Endothelial cell (in vitro differentiated cells): ENCODE results near the gene STAG1. TPM values are rescaled to one million over a fixed set of nuclear protein-coding genes. Genes with fewer than 3 reads are reported as not detected.

Experiments used
- DNase-seq: peaks from one replicate; pipeline ENCODE4 v3.0.0; 2021; ENCODE audit warnings: low spot score
- H3K27ac Mint-ChIP-seq: one replicate; pipeline ENCODE4 v1.8.0; 2021; ENCODE audit warnings: mixed read lengths, inconsistent platforms; ENCODE audit not compliant: unreplicated experiment
- H3K27me3 Mint-ChIP-seq: one replicate; pipeline ENCODE4 v1.8.0; 2021; ENCODE audit warnings: mild to moderate bottlenecking, moderate library complexity, mixed read lengths, inconsistent platforms; ENCODE audit not compliant: unreplicated experiment
- H3K36me3 Mint-ChIP-seq: one replicate; pipeline ENCODE4 v1.8.0; 2021; ENCODE audit warnings: mild to moderate bottlenecking, low read depth, mixed read lengths, inconsistent platforms; ENCODE audit not compliant: unreplicated experiment
- H3K4me1 Mint-ChIP-seq: one replicate; pipeline ENCODE4 v1.8.0; 2021; ENCODE audit warnings: mild to moderate bottlenecking, mixed read lengths, inconsistent platforms; ENCODE audit not compliant: unreplicated experiment
- H3K4me3 Mint-ChIP-seq: one replicate; pipeline ENCODE4 v1.8.0; 2021; ENCODE audit warnings: mild to moderate bottlenecking, mixed read lengths, inconsistent platforms; ENCODE audit not compliant: unreplicated experiment
- H3K9me3 Mint-ChIP-seq: one replicate; pipeline ENCODE4 v1.8.0; 2021; ENCODE audit warnings: mixed read lengths, inconsistent platforms; ENCODE audit not compliant: unreplicated experiment
- total RNA-seq: library from RNA; stranded (reverse); fragmentation: NEBNext Ultra II Directional; extraction: Animal tissue kit (Norgen Biotek cat#: 25700); gene quantifications from one replicate; pipeline ENCODE4 v1.2.1, GENCODE V29; 2021; ENCODE audit not compliant: unreplicated experiment
- TF ChIP-seq, protein P1 (sequence below): fragments of 200-600 bp; sonication (generic); IDR thresholded peaks from one replicate; pipeline ENCODE4 v1.5.0; 2021; ENCODE audit warnings: antibody characterized with exemption; ENCODE audit not compliant: unreplicated experiment

The STAG1 gene
- total RNA-seq, 1 donor from 2014 or later, result 30.0 TPM

DNA sequence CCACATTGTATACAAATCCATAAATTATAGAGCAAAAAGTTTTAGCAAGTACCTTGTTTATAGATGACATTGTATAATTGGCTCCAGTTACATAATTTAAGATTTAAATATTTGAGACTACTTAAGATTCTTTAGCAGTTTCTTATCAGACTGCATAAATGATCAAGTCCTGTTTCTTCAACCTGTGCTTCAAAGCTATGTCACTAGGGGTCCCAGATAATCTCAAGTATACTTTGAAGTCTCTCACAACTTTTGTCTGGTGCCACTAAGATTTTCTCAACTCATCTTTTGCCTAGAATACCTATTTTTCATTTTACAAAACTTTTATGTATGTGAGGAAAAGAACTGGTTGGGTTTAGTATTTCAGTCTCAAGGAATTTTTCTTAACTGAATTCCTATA, 205.5 kb downstream of the STAG1 start:
- Mint-ChIP-seq H3K4me3 (no peak overlapping the region), H3K27me3 (no peaks in the 10 kb centered on the region), H3K9me3 (no peaks in the 10 kb centered on the region), H3K27ac (no peak overlapping the region), H3K4me1 (peaks cover 7% of the 10 kb centered on the region), H3K36me3 (peaks cover 7% of the 10 kb centered on the region)
- no peak for DNase-seq
- TF ChIP-seq, protein P1, sequence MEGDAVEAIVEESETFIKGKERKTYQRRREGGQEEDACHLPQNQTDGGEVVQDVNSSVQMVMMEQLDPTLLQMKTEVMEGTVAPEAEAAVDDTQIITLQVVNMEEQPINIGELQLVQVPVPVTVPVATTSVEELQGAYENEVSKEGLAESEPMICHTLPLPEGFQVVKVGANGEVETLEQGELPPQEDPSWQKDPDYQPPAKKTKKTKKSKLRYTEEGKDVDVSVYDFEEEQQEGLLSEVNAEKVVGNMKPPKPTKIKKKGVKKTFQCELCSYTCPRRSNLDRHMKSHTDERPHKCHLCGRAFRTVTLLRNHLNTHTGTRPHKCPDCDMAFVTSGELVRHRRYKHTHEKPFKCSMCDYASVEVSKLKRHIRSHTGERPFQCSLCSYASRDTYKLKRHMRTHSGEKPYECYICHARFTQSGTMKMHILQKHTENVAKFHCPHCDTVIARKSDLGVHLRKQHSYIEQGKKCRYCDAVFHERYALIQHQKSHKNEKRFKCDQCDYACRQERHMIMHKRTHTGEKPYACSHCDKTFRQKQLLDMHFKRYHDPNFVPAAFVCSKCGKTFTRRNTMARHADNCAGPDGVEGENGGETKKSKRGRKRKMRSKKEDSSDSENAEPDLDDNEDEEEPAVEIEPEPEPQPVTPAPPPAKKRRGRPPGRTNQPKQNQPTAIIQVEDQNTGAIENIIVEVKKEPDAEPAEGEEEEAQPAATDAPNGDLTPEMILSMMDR, result peak; percentile 20

GRCh38 chr3:136545664-136546268, 206.4 kb downstream of the STAG1 start:
- H3K27me3 Mint-ChIP-seq, result no peaks in the 10 kb centered on the region
- peaks cover 7% of the 10 kb centered on the region for H3K4me1 Mint-ChIP-seq
- TF ChIP-seq, protein P1, result no peak
- H3K27ac Mint-ChIP-seq, result no peak overlapping the region
- no peak for DNase-seq
- peaks cover 7% of the 10 kb centered on the region for H3K36me3 Mint-ChIP-seq
- H3K4me3 Mint-ChIP-seq, result no peak overlapping the region
- H3K9me3 Mint-ChIP-seq, result no peaks in the 10 kb centered on the region

DNA sequence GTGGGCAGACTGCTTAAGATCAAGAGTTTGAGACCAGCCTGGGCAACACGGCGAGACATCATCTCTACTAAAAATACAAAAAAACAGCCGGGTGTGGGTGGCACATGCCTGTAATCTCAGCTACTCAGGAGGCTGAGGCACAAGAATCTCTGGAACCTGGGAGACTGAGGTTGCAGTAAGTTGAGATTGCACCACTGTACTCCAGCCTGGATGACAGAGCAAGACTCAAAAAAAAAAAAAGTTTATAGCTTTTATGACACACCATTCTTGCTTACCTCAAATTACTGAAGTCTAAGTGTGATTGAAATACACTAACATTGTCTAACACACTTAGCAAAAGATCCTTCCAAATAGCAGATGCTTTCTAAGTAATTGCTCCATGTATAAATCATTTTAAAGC, 207.6 kb downstream of the STAG1 start:
- H3K9me3 Mint-ChIP-seq, result no peaks in the 10 kb centered on the region
- H3K27ac Mint-ChIP-seq, result no peak overlapping the region
- peaks cover 7% of the 10 kb centered on the region for H3K4me1 Mint-ChIP-seq
- H3K4me3 Mint-ChIP-seq, result no peak overlapping the region
- no peak for DNase-seq
- TF ChIP-seq, protein P1, result no peak
- no peaks in the 10 kb centered on the region for H3K27me3 Mint-ChIP-seq
- H3K36me3 Mint-ChIP-seq, result peaks cover 7% of the 10 kb centered on the region

GRCh38 chr3:136543385-136543784, 208.8 kb downstream of the STAG1 start:
- H3K27ac Mint-ChIP-seq, result no peak overlapping the region
- no peaks in the 10 kb centered on the region for H3K27me3 Mint-ChIP-seq
- DNase-seq, result no peak
- H3K4me3 Mint-ChIP-seq, result no peak overlapping the region
- H3K9me3 Mint-ChIP-seq, result no peaks in the 10 kb centered on the region
- H3K4me1 Mint-ChIP-seq, result peaks cover 7% of the 10 kb centered on the region
- H3K36me3 Mint-ChIP-seq, result peaks cover under 1% of the 10 kb centered on the region
- TF ChIP-seq, protein P1, result no peak

GRCh38 chr3:136535906-136536305, 216.3 kb downstream of the STAG1 start:
- TF ChIP-seq, protein P1, result no peak
- Mint-ChIP-seq H3K27ac (no peak overlapping the region), H3K9me3 (no peaks in the 10 kb centered on the region), H3K27me3 (no peaks in the 10 kb centered on the region), H3K4me1 (no peaks in the 10 kb centered on the region), H3K4me3 (no peak overlapping the region), H3K36me3 (peaks cover 3% of the 10 kb centered on the region)
- DNase-seq, result no peak
